Activated naive CD4-positive, alpha-beta T cell (primary cell): ENCODE results near the gene ING5.
A peak's percentile ranks its signal among the peaks of the same experiment; 100 is the strongest.
"Not testable (repeated sequence)": the region's sequence is repeated elsewhere in the genome, so short reads cannot be mapped to it uniquely, and the experiment has no call there.

Experiments
- DNase-seq, 4 experiments: peaks; one replicate each; lab custom pipeline; 2025; lab: John Stamatoyannopoulos, UW

Gene ING5

DNA sequence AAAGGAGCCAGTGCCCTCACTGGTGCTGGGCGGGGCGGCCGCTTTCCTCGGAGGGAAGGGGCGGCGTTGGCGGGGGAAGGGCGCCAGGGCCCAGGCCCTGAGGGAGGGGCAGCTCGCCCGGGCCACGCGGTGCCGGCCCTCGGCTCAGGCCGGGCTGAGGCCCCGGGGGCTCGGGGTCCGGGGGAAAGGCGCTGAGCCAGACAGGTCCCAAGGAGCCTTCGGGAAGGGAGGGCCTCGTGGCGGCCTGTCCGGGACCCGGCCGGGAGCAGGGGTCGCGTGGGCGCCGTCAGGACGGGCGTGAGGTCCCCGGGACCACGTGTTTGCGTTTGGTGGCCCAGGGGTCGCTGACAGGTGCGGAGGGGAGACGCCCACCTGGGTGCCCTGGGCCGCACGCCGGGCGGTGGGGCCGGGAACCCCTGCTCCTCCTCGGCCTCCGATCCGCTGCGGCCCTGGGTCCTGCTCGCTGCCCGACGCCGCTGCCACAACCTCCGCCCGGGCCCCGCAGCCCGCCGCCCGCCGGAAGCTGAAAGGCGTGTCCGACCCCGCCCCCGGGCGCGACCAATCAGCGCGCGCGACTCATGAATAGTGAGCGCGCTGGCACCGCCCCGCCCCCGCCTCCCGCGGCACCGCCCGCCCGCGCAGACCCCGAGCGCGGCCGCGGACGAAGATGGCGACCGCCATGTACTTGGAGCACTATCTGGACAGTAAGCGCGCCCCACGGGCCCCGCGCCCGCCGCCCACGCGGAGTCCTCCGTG lies at the start of gene ING5:
TSS of gene ING5 (plus strand) at position 641 of the 756 bp plus-strand sequence. CDS start at position 668, 27 bp downstream.
- DNase-seq: peak; percentile 94 to 97 (median 96)

DNA sequence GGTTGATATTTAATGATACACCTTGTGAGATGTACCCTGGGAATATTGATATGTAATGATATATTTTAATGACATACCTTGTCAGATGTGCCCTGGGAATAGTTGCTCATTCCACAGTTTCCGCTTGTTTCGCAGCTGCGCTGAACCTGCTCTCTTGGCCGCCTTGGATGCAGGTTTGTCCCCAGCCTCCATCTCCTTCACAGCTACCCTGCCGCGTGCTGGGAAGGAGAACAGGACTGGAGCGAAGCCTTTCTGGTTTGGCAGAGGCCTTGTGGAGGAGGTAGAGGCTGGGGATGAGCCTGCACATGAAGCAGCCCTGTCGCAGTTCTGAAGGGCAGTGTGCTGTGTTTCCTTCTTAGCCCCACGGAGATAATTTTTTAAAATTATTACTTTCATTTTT lies 49.7 kb upstream of the ING5 start:
- no peak for DNase-seq

DNA sequence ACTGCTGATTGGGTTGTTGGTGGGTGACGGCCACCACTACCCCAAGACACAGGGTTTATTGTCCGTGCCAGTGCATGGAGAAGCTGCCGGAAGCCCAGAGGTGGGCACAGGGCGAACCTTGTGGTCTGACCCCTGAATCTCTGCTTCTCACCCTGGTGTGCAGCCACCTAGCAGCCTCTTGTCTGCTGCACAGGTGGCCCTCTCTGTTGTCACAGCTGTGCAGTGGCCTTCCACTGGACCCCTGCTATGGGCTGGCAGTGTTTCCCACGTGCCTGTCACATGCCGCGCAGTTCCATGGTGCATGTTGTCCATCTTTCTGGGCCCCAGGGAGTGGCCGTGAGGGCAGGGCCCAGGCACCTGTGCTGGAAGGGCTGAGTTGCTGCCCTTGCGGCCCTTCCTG lies 49.1 kb upstream of the ING5 start:
- DNase-seq: no peak

DNA sequence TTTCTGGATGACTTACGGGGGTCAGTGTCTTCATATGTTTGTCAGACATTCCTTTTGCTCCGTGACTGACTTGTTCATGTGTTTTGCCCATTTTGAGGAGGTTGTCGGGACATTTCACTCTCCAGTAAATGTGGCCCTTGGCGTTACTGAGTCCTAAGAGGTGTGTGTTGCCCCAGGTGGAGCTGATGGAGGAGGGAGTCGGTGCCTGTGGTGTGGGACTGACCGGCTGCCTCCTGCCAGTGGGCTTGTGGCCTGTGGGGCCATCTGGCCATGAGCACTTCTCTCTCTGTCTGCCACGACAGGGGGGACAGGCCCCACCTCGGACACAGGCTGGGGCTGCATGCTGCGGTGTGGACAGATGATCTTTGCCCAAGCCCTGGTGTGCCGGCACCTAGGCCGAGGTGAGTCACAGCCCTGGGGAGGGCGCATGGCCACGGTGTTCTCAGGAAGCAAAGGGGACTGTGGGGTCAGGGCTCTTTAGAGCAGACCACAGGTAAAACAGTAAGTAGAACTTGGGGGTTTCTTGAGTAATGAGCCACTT lies 48.6 kb upstream of the ING5 start:
- no peak for DNase-seq

DNA sequence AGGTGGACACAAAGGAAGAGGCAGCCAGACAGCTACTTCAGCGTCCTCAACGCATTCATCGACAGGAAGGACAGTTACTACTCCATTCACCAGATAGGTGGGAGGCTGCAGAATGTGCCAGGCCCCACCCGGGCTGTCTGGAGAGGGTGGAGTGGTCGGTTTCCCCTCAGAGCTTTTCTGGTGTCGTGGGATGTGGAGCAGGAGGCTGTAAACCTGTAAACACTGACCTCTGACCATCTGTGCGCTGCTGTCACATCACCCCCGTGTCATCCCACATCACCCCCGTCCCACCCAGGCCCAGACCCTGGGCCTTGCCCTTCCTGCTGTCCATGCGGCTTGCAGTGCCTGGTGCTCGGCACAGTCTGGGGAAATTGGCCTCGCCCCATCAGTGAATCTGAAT lies 47.3 kb upstream of the ING5 start:
- DNase-seq: no peak

DNA sequence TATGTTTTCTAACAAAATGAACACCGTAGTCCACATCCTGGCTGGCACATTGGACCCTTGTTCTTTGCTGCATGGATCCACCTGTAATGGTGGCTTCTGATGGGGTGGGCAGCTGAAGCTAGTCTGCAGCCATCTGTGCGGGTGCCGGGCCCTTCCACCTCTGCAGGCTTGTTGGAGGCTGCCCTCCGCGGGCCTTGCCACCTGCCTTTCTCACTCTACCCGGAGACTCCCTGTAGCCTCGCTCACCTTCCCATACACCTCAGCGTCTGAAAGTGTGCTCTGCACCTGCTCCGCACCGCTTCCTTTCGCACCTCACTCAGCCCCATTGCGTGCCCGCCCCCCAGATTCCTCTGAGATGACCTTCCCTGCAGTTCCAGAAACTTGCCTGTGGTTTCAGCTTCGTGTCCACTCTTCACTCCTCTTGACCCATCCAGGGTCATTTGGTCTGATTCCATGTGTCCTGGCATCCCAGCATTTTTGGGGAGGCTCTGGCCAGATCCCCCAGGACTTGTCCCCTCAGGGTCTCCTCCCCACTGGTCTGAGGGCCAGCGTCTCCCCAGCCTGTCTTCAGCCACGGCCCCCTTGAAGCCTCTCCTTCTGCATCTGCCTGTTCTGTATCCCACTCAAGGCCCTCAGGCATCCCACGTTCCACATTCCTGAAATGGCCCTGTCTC lies 46.2 kb upstream of the ING5 start:
- no peak for DNase-seq

DNA sequence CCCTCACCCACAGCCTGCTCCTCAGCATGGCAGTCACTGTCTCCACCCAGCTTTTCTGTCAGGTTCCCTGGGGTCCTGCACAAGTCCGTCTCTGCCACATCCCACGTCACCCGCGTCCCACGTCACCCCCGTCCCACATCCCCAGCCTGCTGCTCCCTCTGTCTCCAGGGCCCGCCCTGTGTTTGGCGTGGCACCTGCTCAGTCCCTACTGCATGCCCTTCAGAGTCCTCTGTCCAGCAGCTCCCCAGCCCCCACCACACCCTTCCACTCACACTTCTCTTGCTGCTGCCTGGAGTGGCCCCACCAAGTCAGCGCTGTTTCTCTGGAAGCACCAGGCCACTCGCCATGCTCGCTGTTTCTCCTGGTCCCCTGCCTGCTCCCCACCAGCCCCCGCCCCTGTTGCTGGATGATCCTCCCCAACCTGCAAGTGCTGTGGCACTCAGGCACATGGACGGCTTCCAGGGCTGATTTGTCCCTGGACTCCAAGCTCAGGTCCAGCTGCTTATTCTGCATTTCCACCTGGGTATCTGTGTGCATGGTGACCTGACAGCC lies 45.6 kb upstream of the ING5 start:
- DNase-seq: no peak

DNA sequence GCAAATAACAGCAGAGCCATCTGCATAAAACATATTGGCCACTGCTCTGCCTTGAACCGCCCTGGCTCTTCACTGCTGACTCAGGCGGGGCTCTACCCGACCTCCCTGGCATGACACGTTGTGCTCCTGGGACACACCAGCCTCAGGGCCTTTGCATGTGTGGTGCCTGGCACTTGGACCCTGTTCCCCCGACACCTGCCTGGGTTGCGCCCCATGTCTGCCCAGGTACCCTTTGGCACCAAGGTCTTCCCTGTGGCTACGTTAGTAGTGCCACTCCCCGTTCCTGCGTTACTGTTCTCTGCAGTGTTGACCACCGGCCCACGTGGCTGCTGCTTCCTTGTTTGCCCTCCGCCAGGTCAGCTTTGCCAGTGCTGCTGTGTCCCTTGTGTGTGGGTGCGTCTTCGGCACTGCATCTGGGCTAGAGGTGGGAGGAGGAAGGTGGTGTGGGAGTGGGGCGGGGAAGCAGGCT lies 44.0 kb upstream of the ING5 start:
- no peak for DNase-seq

DNA sequence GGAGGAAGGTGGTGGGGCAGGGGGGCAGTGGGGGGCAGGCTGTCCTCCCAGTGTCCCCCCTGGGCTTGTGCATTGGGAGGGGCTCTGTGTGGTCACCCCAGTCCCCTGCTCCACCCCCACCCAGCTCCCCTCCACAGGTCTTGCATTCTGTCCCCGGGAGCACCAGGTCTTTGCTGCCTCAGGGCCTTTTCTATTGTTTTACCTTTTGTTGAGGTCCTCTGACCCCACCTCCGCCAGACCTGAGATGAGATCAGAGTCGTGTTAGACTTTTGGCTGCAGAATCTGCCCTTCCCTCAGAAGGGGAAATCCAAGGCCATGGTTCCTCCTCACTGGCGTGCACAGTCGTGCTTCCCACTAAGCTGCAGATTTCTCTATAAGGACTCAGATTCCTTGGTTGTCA lies 43.5 kb upstream of the ING5 start:
- DNase-seq: no peak

DNA sequence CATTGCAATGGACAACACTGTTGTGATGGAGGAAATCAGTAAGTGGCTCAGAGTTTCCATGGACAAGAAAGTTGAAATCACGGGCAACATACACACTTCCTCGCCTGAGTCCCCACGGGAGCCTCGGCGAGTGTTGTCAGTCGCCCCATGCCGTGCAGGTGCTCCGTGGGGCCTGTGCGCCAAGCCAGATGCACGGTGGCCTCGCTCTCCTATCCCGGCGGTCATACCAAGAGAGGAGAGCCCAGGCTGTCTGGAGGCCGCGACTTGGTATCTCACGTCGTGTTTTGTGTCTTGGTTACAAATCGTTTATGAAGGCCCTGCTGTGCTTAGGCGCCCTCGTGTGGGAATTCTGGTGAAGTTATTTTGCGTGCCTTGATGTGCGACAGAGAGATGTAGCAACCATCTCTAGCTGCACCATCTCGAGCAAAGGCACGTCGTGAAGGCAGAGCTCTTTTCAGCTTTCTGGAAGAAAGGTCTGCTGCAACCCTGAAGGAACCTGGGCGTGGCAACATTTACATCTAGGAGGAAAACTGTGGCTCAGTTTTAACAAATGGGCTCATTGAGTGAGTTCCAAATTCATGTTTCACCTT lies 42.6 kb upstream of the ING5 start:
- DNase-seq: no peak

DNA sequence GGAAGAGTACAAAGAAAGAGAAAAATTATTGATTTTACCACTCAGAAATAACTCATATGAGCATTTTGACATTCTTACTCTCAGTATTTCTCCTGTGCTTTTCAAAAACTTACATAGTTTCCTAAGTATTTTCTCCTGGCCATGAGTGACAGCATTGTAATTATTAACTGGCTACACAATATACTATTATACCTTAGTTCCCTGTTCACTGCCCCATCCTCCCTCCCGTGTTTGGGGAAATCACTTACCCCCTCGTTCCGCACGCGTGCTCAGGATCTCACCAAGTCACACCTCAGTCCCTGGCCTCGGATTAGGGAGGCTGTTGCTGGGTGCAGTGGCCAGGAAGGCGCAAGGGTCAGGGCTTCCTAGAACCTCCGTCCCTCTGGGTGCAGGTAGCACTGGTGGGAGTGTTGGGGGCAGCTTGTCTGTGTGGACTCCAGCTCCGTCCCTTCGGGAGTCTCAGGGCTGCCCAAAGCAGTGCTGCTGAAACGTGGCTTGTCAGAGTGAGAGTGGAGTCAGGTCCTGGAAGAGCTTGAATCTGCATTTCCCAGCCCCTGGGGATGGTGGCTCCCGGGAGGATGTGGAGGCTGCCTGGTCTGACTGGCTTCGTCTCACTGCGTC lies 41.1 kb upstream of the ING5 start:
- DNase-seq: no peak

DNA sequence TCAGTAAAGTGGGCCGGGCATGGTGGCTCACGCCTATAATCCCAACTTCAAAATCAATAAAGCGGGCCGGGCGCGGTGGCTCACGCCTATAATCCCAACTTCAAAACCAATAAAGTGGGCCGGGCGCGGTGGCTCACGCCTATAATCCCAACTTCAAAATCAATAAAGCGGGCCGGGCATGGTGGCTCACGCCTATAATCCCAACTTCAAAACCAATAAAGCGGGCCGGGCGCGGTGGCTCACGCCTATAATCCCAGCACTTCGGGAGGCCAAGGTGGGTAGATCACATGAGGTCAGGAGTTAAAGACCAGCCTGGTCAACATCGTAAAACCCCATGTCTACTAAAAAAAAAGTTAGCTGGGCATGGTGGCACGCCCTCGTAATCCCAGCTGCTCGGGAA lies 39.1 kb upstream of the ING5 start:
- not testable (repeated sequence) for DNase-seq

DNA sequence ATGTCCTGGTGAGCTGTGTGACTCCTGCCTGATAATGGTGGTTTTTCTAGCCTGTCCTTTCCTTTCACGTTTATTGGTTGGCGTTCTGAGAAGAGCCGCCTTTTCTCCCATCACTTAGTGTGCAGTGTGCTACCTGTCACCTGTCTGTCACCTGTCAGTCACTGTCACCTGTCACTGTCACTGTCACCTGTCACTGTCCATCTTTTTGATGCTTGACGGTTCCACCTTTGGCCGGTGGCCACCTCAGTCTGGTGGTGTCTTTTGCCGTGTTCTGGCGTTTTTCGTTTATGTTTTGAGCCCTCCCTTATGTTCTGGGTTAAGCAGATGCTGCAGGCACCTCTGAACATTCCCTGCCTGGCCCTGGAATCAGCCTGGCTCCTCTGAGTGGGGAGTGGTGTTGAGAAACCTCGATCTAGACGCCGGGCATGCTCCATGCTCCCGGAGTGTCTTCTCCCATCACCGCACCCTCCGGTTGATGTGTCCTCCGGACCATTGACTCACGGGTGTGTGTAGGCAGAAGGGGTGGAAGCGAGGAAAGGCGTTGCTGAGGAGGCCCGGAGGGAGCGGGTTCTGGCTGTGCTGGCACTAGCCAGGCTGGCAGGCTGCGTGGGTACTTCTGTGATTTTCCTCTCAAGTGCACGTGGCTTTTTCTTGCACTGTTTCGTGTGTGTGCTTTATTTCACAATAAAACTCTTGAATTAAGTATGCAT lies 36.0 kb upstream of the ING5 start:
- DNase-seq: no peak

DNA sequence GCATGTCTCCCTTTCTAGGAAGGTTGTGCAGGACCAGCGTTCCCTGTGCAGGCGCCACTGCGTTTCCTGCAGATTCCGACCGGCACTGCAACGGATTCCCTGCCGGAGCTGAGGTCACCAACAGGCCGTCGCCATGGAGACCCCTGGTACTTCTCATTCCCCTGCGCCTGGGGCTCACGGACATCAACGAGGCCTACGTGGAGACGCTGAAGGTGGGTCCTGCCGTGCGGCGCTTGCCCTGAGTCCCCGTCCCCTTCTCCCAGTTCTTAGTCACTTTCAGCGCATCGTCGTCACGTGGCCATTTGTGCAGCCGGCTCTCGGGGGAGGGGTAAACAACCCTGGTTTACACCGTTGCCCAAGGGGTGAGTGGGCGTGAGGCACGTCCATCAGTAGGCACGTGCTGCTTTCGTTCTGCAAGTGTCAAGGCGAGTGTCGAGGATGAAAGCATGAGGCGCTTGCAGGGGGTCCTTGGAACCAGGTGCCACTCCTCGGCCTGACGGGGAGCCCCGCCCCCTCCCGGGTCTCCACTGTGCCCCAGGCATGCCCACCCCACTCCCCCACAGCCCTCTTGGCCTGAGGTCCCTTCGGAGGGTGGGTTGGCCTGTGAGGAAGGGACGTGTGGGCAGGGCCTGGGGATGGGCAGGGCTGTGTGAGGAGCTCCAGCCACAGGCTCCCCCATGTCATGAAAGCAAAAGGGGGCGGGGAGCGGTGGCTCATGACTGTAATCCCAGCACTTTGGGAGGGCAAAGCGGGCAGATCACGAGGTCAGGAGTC lies 35.0 kb upstream of the ING5 start:
- no peak for DNase-seq

DNA sequence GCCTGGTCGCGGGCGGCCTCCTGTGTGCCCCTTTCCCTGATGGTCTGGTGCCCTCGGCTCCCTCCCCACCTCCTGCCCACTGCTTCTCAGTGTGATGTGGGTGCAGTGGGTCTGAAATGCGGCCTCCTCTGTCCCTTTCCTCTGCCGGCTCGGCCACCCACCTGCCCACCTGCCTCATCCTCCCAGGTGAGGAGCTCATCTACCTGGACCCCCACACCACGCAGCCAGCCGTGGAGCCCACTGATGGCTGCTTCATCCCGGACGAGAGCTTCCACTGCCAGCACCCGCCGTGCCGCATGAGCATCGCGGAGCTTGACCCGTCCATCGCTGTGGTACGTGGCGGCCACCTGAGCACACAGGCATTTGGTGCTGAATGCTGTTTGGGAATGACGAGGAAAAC lies 33.5 kb upstream of the ING5 start:
- no peak for DNase-seq

DNA sequence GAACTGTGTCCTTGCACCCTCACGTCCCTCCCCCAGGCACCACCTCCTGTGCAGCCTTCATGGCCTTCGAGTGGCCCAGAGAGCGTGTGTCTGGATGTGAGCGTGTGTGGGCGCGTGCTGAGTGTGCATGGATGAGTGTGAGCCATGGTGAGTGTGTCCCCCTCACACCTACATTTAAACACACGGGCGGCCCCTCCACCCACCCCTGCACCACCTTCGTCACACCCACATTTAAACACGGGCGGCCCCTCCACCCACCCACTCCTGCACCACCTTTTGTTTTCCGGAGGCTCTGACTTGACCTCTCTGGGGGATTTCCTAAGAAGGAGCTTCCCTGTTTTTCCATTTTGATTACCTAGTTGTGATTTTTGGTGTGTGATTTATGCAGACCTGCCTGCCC lies 33.0 kb upstream of the ING5 start:
- no peak for DNase-seq

DNA sequence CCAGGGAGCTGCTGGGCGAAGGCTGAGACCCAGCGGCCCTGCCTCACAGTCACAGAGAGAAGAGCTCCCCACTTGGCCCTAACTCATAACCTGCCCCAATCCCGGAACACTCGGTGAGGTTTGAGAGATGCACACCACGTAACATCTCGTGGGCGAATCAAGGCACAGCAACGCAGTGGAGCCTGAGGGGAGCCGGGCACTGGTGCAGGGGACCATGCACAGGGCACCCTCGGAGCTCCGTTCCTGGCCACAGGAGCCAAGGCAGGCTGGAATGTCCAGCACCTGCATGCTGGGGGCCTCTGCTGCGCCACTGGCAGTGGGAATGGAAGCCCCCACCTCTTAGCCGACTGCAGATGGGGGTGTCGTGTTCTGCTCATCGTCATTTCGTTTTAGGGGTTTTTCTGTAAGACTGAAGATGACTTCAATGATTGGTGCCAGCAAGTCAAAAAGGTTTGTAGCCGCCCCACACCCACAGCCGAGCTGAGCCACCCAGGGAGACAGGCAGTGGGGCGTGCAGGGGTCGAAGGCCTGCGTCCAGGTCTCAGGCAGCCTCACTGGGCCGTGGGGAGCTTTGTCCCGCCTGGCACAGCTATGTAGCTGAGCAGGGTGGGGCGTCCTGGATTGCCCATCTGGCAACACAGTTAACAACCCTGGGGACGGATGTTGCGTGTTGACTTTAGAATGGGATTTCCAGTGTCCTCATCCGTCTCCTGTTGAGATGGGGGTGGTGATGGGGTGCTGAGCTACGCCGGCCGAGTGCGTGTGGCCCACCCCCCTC lies 31.3 kb upstream of the ING5 start:
- DNase-seq: no peak

DNA sequence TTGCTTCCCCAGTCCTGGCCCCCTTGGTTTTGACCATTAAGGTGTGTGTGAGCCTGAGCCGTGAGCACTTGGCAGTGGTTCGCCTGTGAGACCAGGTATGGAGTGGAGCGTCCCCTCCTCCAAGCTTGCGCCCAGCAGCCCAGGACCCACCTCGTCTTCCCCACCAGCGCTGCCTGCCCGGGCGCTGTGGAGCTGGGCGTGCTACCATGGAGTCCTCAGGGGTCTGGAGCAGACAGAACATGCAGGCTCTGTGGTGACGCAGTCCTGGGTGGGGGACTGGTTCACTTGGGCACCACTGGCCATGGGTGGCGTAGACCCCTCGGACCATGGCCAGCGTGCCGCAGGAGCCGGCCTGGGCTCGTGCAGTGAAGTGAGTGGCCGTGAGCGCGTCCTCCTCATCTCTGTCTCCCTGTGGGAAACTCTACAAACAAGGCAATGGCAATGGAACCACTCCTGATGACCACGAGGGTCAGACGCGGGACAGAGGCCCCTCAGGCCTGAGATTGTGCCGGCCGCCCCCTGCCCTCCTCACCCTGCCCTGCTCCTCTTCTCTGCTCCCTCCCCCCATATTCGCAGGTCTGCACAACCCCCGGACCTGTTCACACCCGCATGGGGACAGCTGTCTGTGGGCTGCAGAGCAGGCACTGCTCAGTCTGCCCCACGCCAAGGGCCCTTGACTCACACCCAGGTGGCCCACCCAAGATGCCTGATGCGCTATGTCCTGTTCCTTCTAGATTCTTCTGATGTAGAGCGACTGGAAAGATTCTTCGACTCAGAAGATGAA lies 30.2 kb upstream of the ING5 start:
- no peak for DNase-seq
